Measurements from ENCODE around the gene PPM1L. TPM values are rescaled to one million over a fixed set of nuclear protein-coding genes. Genes with fewer than 3 reads are reported as not detected.

The PPM1L gene
- total and polyA plus RNA-seq, 2 donors (not counting 1 experiment from before 2014, with no cell fraction given) = 1.1 to 12.0 TPM

- no peaks in the 10 kb centered on the region for H3K9me3 Mint-ChIP-seq (ENCODE audit: insufficient read depth)
- no peaks in the 10 kb centered on the region for H3K79me2 ChIP-seq (ENCODE audit: control insufficient read depth, insufficient read depth, low read length)
- H3K36me3 ChIP-seq (replicated peaks in 1 of 2; ENCODE audit: control extremely low read depth in 1 of 2, control insufficient read depth in 1 of 2, extremely low read depth in 1 of 2, insufficient read depth in 2 of 2, low read length in 1 of 2) = no peaks in the 10 kb centered on the region
- no peak overlapping the region for H3K27ac ChIP-seq (ENCODE audit: low read length in 2 of 2)
- H3K4me3 ChIP-seq (ENCODE audit: control extremely low read depth in 1 of 5, extremely low read depth in 1 of 5, insufficient read depth in 1 of 5, low read depth in 2 of 5, low read length in 4 of 5) = no peak overlapping the region
- H2AFZ ChIP-seq (ENCODE audit: insufficient read depth, low read depth, low read length, poor library complexity, severe bottlenecking) = no peak overlapping the region
- H3K9ac ChIP-seq (ENCODE audit: low read length) = no peak overlapping the region
- CTCF ChIA-PET = interaction anchor here (0.7 kb wide), 1 partner anchor 10 kb away, joined by 3 read pairs; no protein-coding TSS in a partner anchor
- no peak overlapping the region for H3K4me3 Mint-ChIP-seq
- ATAC-seq (ENCODE audit: low read depth) (no peak), DNase-seq (no peak)
- peaks cover 32% of the 10 kb centered on the region for H3K4me1 Mint-ChIP-seq
- H3K27ac Mint-ChIP-seq = no peak overlapping the region
- H3K27me3 Mint-ChIP-seq = no peaks in the 10 kb centered on the region
- no peaks in the 10 kb centered on the region for H3K9me3 ChIP-seq (ENCODE audit: control extremely low read depth in 1 of 3, control insufficient read depth in 2 of 3, insufficient read depth in 1 of 3, low read length in 2 of 3)
- WGBS (ENCODE audit: insufficient coverage) = 71% methylated on average over 5 of the region's 5 CpGs
- H3K4me1 ChIP-seq (ENCODE audit: control insufficient read depth in 2 of 2, insufficient read depth in 2 of 2, low read length in 2 of 2) = peaks cover 26 to 30% of the 10 kb centered on the region in 2 donors
- H4K20me1 ChIP-seq (ENCODE audit: control insufficient read depth, insufficient read depth, low read length, poor library complexity, severe bottlenecking) = no peaks in the 10 kb centered on the region
- no peak overlapping the region for H3K4me2 ChIP-seq (replicated peaks; ENCODE audit: low read depth, low read length, poor library complexity, severe bottlenecking)
- H3K27me3 ChIP-seq (replicated peaks in 1 of 4; ENCODE audit: control extremely low read depth in 1 of 4, control insufficient read depth in 3 of 4, insufficient read depth in 4 of 4, low read length in 3 of 4) = no peaks in the 10 kb centered on the region
- no peak for TF ChIP-seq CTCF (IDR thresholded peaks at IDR 0.05)
- TF ChIP-seq EZH2 (IDR thresholded peaks at IDR 0.05; ENCODE audit: borderline replicate concordance, insufficient read depth, low read depth, low read length, poor library complexity, severe bottlenecking) = no peak
- intact Hi-C loops (cut with micrococcal nuclease) = no loop called here
- POLR2A ChIA-PET = no interaction called here
Measured at GRCh38 chr3:161064413-161064812, 308.4 kb downstream of the PPM1L start.

GRCh38 chr3:161066930-161067329 is 310.9 kb downstream of the PPM1L start:
- no peaks in the 10 kb centered on the region for H3K27me3 ChIP-seq (replicated peaks in 1 of 4; ENCODE audit: control extremely low read depth in 1 of 4, control insufficient read depth in 3 of 4, insufficient read depth in 4 of 4, low read length in 3 of 4)
- TF ChIP-seq EZH2 (IDR thresholded peaks at IDR 0.05; ENCODE audit: borderline replicate concordance, insufficient read depth, low read depth, low read length, poor library complexity, severe bottlenecking) (no peak), CTCF (IDR thresholded peaks at IDR 0.05) (no peak)
- ChIA-PET POLR2A (interaction anchor here (1.3 kb wide), 1 partner anchor 113 kb away, joined by 4 read pairs; no protein-coding TSS in a partner anchor), CTCF (no interaction called here)
- H3K9ac ChIP-seq (ENCODE audit: low read length) = no peak overlapping the region
- Mint-ChIP-seq H3K27ac (peak overlapping the region; percentile 15), H3K4me1 (peaks cover 46% of the 10 kb centered on the region), H3K4me3 (peak overlapping the region; percentile 12), H3K9me3 (ENCODE audit: insufficient read depth) (no peaks in the 10 kb centered on the region), H3K27me3 (no peaks in the 10 kb centered on the region)
- no peaks in the 10 kb centered on the region for H3K9me3 ChIP-seq (ENCODE audit: control extremely low read depth in 1 of 3, control insufficient read depth in 2 of 3, insufficient read depth in 1 of 3, low read length in 2 of 3)
- H3K79me2 ChIP-seq (ENCODE audit: control insufficient read depth, insufficient read depth, low read length) = no peaks in the 10 kb centered on the region
- H2AFZ ChIP-seq (ENCODE audit: insufficient read depth, low read depth, low read length, poor library complexity, severe bottlenecking) = no peak overlapping the region
- peaks cover 39 to 43% of the 10 kb centered on the region in 2 donors for H3K4me1 ChIP-seq (ENCODE audit: control insufficient read depth in 2 of 2, insufficient read depth in 2 of 2, low read length in 2 of 2)
- H3K4me3 ChIP-seq (ENCODE audit: control extremely low read depth in 1 of 5, extremely low read depth in 1 of 5, insufficient read depth in 1 of 5, low read depth in 2 of 5, low read length in 4 of 5) = no peak overlapping the region
- H3K4me2 ChIP-seq (replicated peaks; ENCODE audit: low read depth, low read length, poor library complexity, severe bottlenecking) = peak overlapping the region; percentile 1
- intact Hi-C loops (cut with micrococcal nuclease) = no loop called here
- no peak overlapping the region for H3K27ac ChIP-seq (ENCODE audit: low read length in 2 of 2)
- no peak for ATAC-seq (ENCODE audit: low read depth)
- no peaks in the 10 kb centered on the region for H4K20me1 ChIP-seq (ENCODE audit: control insufficient read depth, insufficient read depth, low read length, poor library complexity, severe bottlenecking)
- no peak for DNase-seq
- WGBS (ENCODE audit: insufficient coverage) = 31% methylated on average over 2 of the region's 3 CpGs
- no peaks in the 10 kb centered on the region for H3K36me3 ChIP-seq (replicated peaks in 1 of 2; ENCODE audit: control extremely low read depth in 1 of 2, control insufficient read depth in 1 of 2, extremely low read depth in 1 of 2, insufficient read depth in 2 of 2, low read length in 1 of 2)

Measured in B cell (primary cell).